ENCODE measurements around the gene PTCD2. TPM values are rescaled to one million over a fixed set of nuclear protein-coding genes. Genes with fewer than 3 reads are reported as not detected.

The PTCD2 gene
- total and polyA plus RNA-seq, 2 donors from 2014 or later, result 7.2 to 9.8 TPM

GRCh38 chr5:72376381-72376780 lies 56.2 kb downstream of the PTCD2 start:
- intact Hi-C loops (cut with DNase I), result no loop called here
- Histone ChIP-seq H3K4me1 (ENCODE audit: control insufficient read depth in 2 of 3, insufficient read depth in 2 of 3, low read depth in 1 of 3, low read length in 3 of 3) (peaks cover 0 to 6% (median 3%) of the 10 kb centered on the region in 3 donors), H3K36me3 (ENCODE audit: control insufficient read depth in 2 of 3, insufficient read depth in 3 of 3, low read length in 3 of 3) (no peaks in the 10 kb centered on the region), H3K27ac (ENCODE audit: low read depth in 2 of 2, low read length in 2 of 2) (no peak overlapping the region), H3K27me3 (ENCODE audit: control insufficient read depth, insufficient read depth, low read length) (no peaks in the 10 kb centered on the region), H3K9me3 (ENCODE audit: control insufficient read depth in 2 of 3, insufficient read depth in 1 of 3, low read length in 3 of 3) (no peaks in the 10 kb centered on the region), H3K4me3 (ENCODE audit: low read length in 3 of 3) (no peak overlapping the region), H3K9ac (ENCODE audit: low read length in 3 of 3) (no peak overlapping the region)
- FAIRE-seq, result no peak
- no peak for TF ChIP-seq CTCF (IDR thresholded peaks at IDR 0.05; ENCODE audit: borderline replicate concordance, extremely low read depth, insufficient read depth)
- DNase-seq, result no peak

- no peak for FAIRE-seq
- intact Hi-C loops (cut with DNase I), result no loop called here
- H3K9ac ChIP-seq (ENCODE audit: low read length in 3 of 3), result no peak overlapping the region
Observed at GRCh38 chr5:72377910-72378638, 57.9 kb downstream of the PTCD2 start.

GRCh38 chr5:72378639-72379289 lies 58.6 kb downstream of the PTCD2 start:
- TF ChIP-seq CTCF (IDR thresholded peaks at IDR 0.05; ENCODE audit: borderline replicate concordance, extremely low read depth, insufficient read depth), result no peak
- no peak overlapping the region for H3K4me3 ChIP-seq (ENCODE audit: low read length in 3 of 3)
- no peaks in the 10 kb centered on the region for H3K36me3 ChIP-seq (ENCODE audit: control insufficient read depth in 2 of 3, insufficient read depth in 3 of 3, low read length in 3 of 3)
- H3K9ac ChIP-seq (ENCODE audit: low read length in 3 of 3), result no peak overlapping the region
- peak in 2 of 5 donors; percentile 59 to 65 for DNase-seq
- no peak for FAIRE-seq
- H3K27me3 ChIP-seq (ENCODE audit: control insufficient read depth, insufficient read depth, low read length), result no peaks in the 10 kb centered on the region
- intact Hi-C loops (cut with DNase I), result no loop called here
- H3K27ac ChIP-seq (ENCODE audit: low read depth in 2 of 2, low read length in 2 of 2), result no peak overlapping the region
- H3K4me1 ChIP-seq (ENCODE audit: control insufficient read depth in 2 of 3, insufficient read depth in 2 of 3, low read depth in 1 of 3, low read length in 3 of 3), result peaks cover 0 to 6% (median 3%) of the 10 kb centered on the region in 3 donors
- no peaks in the 10 kb centered on the region for H3K9me3 ChIP-seq (ENCODE audit: control insufficient read depth in 2 of 3, insufficient read depth in 1 of 3, low read length in 3 of 3)

More at GRCh38 chr5:72377910-72378638, 57.9 kb downstream of the PTCD2 start:
- Histone ChIP-seq H3K4me3 (ENCODE audit: low read length in 3 of 3) (no peak overlapping the region), H3K4me1 (ENCODE audit: control insufficient read depth in 2 of 3, insufficient read depth in 2 of 3, low read depth in 1 of 3, low read length in 3 of 3) (peaks cover 0 to 6% (median 3%) of the 10 kb centered on the region in 3 donors), H3K27ac (ENCODE audit: low read depth in 2 of 2, low read length in 2 of 2) (no peak overlapping the region), H3K27me3 (ENCODE audit: control insufficient read depth, insufficient read depth, low read length) (no peaks in the 10 kb centered on the region), H3K9me3 (ENCODE audit: control insufficient read depth in 2 of 3, insufficient read depth in 1 of 3, low read length in 3 of 3) (no peaks in the 10 kb centered on the region), H3K36me3 (ENCODE audit: control insufficient read depth in 2 of 3, insufficient read depth in 3 of 3, low read length in 3 of 3) (no peaks in the 10 kb centered on the region)
- TF ChIP-seq CTCF (IDR thresholded peaks at IDR 0.05; ENCODE audit: borderline replicate concordance, extremely low read depth, insufficient read depth), result no peak
- DNase-seq, result no peak
